ENCODE data around the gene LRRC4. TPM values are rescaled to one million over a fixed set of nuclear protein-coding genes. Genes with fewer than 3 reads are reported as not detected.
A peak's percentile ranks its signal among the peaks of the same experiment; 100 is the strongest.

Gene LRRC4
- total and polyA plus RNA-seq, 4 experiments from 2014 or later: not detected

DNA sequence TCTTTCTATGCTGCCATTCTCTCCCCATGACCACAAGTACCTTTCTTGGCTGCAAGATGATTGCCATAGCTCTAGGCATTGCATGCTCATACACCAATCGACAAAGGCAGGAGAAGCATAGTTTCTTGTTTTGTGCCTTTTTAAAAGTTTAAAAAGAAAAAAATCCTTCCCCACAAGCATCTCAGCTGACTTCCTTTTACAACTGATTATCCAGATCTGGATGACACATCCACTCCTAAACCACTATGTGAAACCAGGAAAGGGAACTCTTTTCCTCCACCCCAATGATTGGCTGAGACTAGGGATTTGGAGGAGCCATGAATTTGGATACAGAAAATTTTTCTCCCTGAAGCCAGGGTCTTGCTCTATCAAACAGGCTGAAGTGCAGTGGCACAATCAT is 14.5 kb upstream of the LRRC4 start:
- peaks cover 3 to 4% of the 10 kb centered on the region in 2 donors for H3K36me3 Mint-ChIP-seq
- H3K9me3 ChIP-seq (ENCODE audit: control insufficient read depth in 1 of 2, low read length in 2 of 2): no peaks in the 10 kb centered on the region
- DNase-seq: no peak
- no peaks in the 10 kb centered on the region for H3K27me3 Mint-ChIP-seq
- H3K4me3 ChIP-seq (ENCODE audit: low read length in 2 of 2): no peak overlapping the region
- no peak overlapping the region for H3K27ac ChIP-seq (ENCODE audit: low read depth, low read length)
- no peaks in the 10 kb centered on the region for H3K36me3 ChIP-seq (ENCODE audit: insufficient read depth, low read length)
- no peaks in the 10 kb centered on the region for H3K4me1 ChIP-seq (ENCODE audit: insufficient read depth, low read length)
- no peaks in the 10 kb centered on the region for H3K27me3 ChIP-seq (ENCODE audit: insufficient read depth, low read length)
- POLR2A ChIA-PET (ENCODE audit: partially characterized antibody): interaction anchor here (1.0 kb wide), 1 partner anchor 8 kb away, joined by 3 read pairs; no protein-coding TSS in a partner anchor
- peaks cover 9 to 36% (median 20%) of the 10 kb centered on the region in 4 donors for H3K4me1 Mint-ChIP-seq
- H3K9me3 Mint-ChIP-seq: no peaks in the 10 kb centered on the region
- CTCF ChIA-PET (ENCODE audit: partially characterized antibody): interaction anchor here (1.6 kb wide), 1 partner anchor 164 kb away, joined by 6 read pairs; no protein-coding TSS in a partner anchor
- H3K4me3 Mint-ChIP-seq: no peak overlapping the region
- intact Hi-C loops (cut with micrococcal nuclease): no loop called here
- peak overlapping the region in 2 of 7 donors; percentile 12 to 42 for H3K27ac Mint-ChIP-seq

- H3K27ac Mint-ChIP-seq: peak overlapping the region in 2 of 7 donors; percentile 55 to 69
- intact Hi-C loops (cut with micrococcal nuclease): no loop called here
- no peak for DNase-seq
- no peaks in the 10 kb centered on the region for H3K27me3 Mint-ChIP-seq
- peaks cover 7 to 31% (median 17%) of the 10 kb centered on the region in 4 donors for H3K4me1 Mint-ChIP-seq
- Histone ChIP-seq H3K9me3 (ENCODE audit: control insufficient read depth in 1 of 2, low read length in 2 of 2) (no peaks in the 10 kb centered on the region), H3K27me3 (ENCODE audit: insufficient read depth, low read length) (no peaks in the 10 kb centered on the region), H3K4me1 (ENCODE audit: insufficient read depth, low read length) (no peaks in the 10 kb centered on the region), H3K4me3 (ENCODE audit: low read length in 2 of 2) (no peak overlapping the region), H3K27ac (ENCODE audit: low read depth, low read length) (no peak overlapping the region), H3K36me3 (ENCODE audit: insufficient read depth, low read length) (no peaks in the 10 kb centered on the region)
- POLR2A ChIA-PET (ENCODE audit: partially characterized antibody): no interaction called here
- CTCF ChIA-PET (ENCODE audit: partially characterized antibody): interaction anchor here (1.6 kb wide), 1 partner anchor 164 kb away, joined by 6 read pairs; no protein-coding TSS in a partner anchor
- H3K9me3 Mint-ChIP-seq: no peaks in the 10 kb centered on the region
- peaks cover 3 to 4% of the 10 kb centered on the region in 2 donors for H3K36me3 Mint-ChIP-seq
- H3K4me3 Mint-ChIP-seq: no peak overlapping the region
Measured at GRCh38 chr7:128045158-128045557, 13.9 kb upstream of the LRRC4 start.

DNA sequence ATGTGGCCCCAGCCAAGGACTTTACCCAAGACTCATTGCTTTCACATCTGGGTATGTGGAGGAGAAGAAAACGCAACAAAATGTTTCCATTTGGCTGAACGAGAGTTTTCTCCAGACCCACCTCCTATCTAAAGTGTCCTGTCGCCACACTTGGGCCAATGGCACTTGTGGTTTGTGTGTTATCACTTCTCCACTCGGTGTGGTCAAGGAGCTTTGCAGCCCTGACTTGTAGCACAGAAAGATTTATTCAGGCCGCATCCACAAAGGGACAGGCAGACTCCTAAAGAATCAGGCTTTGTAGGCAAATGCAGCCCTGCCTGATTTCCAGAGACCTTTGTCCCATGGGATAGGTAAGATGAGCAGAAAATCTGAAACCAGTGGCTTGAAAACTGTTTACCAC is 12.8 kb upstream of the LRRC4 start:
- H3K27me3 Mint-ChIP-seq: no peaks in the 10 kb centered on the region
- Histone ChIP-seq H3K4me3 (ENCODE audit: low read length in 2 of 2) (no peak overlapping the region), H3K4me1 (ENCODE audit: insufficient read depth, low read length) (no peaks in the 10 kb centered on the region), H3K27ac (ENCODE audit: low read depth, low read length) (no peak overlapping the region), H3K36me3 (ENCODE audit: insufficient read depth, low read length) (no peaks in the 10 kb centered on the region), H3K27me3 (ENCODE audit: insufficient read depth, low read length) (no peaks in the 10 kb centered on the region), H3K9me3 (ENCODE audit: control insufficient read depth in 1 of 2, low read length in 2 of 2) (no peaks in the 10 kb centered on the region)
- intact Hi-C loops (cut with micrococcal nuclease): no loop called here
- CTCF ChIA-PET (ENCODE audit: partially characterized antibody): interaction anchor here (1.6 kb wide), 1 partner anchor 166 kb away, joined by 6 read pairs; no protein-coding TSS in a partner anchor
- H3K4me1 Mint-ChIP-seq: peaks cover 7 to 24% (median 9%) of the 10 kb centered on the region in 4 donors
- no peak overlapping the region for H3K4me3 Mint-ChIP-seq
- H3K9me3 Mint-ChIP-seq: no peaks in the 10 kb centered on the region
- POLR2A ChIA-PET (ENCODE audit: partially characterized antibody): interaction anchor here (1.3 kb wide), 1 partner anchor 9 kb away, joined by 3 read pairs; no protein-coding TSS in a partner anchor
- no peak overlapping the region for H3K27ac Mint-ChIP-seq
- H3K36me3 Mint-ChIP-seq: peaks cover 3 to 4% of the 10 kb centered on the region in 2 donors
- DNase-seq: no peak

DNA sequence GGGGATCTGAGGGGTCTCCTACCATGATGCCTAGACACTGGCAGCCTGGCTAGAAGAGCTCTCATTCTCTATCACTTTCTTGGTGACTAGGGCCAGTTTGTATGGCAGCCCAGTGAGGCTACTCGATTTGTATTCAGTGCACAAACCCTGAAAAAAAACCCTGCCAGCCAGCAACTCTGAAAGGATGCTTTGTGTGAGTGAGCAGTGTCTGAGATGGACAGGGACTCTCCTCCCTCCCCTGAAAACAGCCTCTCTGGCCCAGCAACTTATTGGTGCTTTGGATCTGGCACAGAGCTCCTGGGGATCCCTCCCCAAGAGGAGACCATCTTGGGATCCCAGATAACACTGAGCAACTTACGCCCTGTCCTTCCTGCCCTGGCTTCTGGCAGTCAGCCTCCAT is 10.8 kb upstream of the LRRC4 start:
- intact Hi-C loops (cut with micrococcal nuclease): no loop called here
- POLR2A ChIA-PET (ENCODE audit: partially characterized antibody): no interaction called here
- Mint-ChIP-seq H3K4me3 (no peak overlapping the region), H3K9me3 (no peaks in the 10 kb centered on the region), H3K27me3 (no peaks in the 10 kb centered on the region), H3K36me3 (peaks cover 3 to 4% of the 10 kb centered on the region in 2 donors), H3K27ac (peak overlapping the region in 1 of 7 donors; percentile 36), H3K4me1 (peaks cover 7 to 28% (median 10%) of the 10 kb centered on the region in 4 donors)
- Histone ChIP-seq H3K27me3 (ENCODE audit: insufficient read depth, low read length) (no peaks in the 10 kb centered on the region), H3K36me3 (ENCODE audit: insufficient read depth, low read length) (no peaks in the 10 kb centered on the region), H3K9me3 (ENCODE audit: control insufficient read depth in 1 of 2, low read length in 2 of 2) (no peaks in the 10 kb centered on the region), H3K4me3 (ENCODE audit: low read length in 2 of 2) (no peak overlapping the region), H3K4me1 (ENCODE audit: insufficient read depth, low read length) (no peaks in the 10 kb centered on the region), H3K27ac (ENCODE audit: low read depth, low read length) (no peak overlapping the region)
- DNase-seq: no peak
- CTCF ChIA-PET (ENCODE audit: partially characterized antibody): no interaction called here

DNA sequence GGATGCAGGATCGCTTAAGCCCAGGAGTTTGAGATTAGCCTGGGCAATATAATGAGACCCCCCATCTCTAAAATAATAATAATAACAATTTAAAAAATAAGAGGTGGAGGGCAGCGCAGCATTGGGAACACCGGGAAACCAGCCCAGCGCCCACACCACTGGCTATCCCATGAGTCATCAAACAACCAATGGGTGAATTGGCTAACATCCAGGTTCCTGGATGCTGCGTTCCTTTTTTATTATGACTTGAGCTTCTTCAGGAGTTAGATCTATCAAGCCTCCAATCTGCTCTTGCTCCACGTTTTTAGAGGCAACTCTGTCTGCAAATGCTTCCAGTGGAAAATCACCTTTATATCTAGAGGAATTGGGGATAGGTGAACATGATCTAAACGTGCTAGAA is 10.0 kb upstream of the LRRC4 start:
- Mint-ChIP-seq H3K4me3 (no peak overlapping the region), H3K36me3 (peaks cover 2 to 4% of the 10 kb centered on the region in 2 donors), H3K9me3 (no peaks in the 10 kb centered on the region), H3K27me3 (no peaks in the 10 kb centered on the region), H3K4me1 (peaks cover 7 to 28% (median 10%) of the 10 kb centered on the region in 4 donors), H3K27ac (no peak overlapping the region)
- POLR2A ChIA-PET (ENCODE audit: partially characterized antibody): no interaction called here
- no peak for DNase-seq
- intact Hi-C loops (cut with micrococcal nuclease): no loop called here
- H3K4me3 ChIP-seq (ENCODE audit: low read length in 2 of 2): no peak overlapping the region
- no peaks in the 10 kb centered on the region for H3K36me3 ChIP-seq (ENCODE audit: insufficient read depth, low read length)
- no peak overlapping the region for H3K27ac ChIP-seq (ENCODE audit: low read depth, low read length)
- CTCF ChIA-PET (ENCODE audit: partially characterized antibody): no interaction called here
- H3K4me1 ChIP-seq (ENCODE audit: insufficient read depth, low read length): no peaks in the 10 kb centered on the region
- H3K9me3 ChIP-seq (ENCODE audit: control insufficient read depth in 1 of 2, low read length in 2 of 2): no peaks in the 10 kb centered on the region
- H3K27me3 ChIP-seq (ENCODE audit: insufficient read depth, low read length): no peaks in the 10 kb centered on the region

DNA sequence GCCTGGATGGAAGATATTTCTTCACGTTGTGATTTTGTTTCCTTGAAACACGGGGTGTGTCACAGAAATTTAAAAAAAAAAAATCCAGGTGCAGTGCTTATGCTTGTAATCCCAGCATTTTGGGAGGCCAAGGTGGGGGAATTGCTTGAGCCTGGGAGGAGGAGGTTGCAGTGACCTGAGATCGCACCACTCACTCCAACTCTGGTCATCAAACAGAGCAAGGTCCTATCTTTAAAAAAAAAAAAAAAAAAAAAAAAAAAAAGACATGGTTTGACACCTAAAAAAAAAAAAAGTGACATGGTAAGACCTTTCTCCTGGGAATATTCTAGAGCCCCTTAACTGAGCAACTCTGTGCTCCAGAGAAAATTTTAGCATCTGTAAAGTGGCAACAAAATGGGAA is 9.0 kb upstream of the LRRC4 start:
- H3K36me3 Mint-ChIP-seq: peaks cover 2 to 4% of the 10 kb centered on the region in 2 donors
- H3K9me3 Mint-ChIP-seq: no peaks in the 10 kb centered on the region
- H3K9me3 ChIP-seq (ENCODE audit: control insufficient read depth in 1 of 2, low read length in 2 of 2): no peaks in the 10 kb centered on the region
- H3K27me3 ChIP-seq (ENCODE audit: insufficient read depth, low read length): no peaks in the 10 kb centered on the region
- H3K27ac ChIP-seq (ENCODE audit: low read depth, low read length): no peak overlapping the region
- H3K4me3 Mint-ChIP-seq: no peak overlapping the region
- intact Hi-C loops (cut with micrococcal nuclease): no loop called here
- H3K4me1 ChIP-seq (ENCODE audit: insufficient read depth, low read length): no peaks in the 10 kb centered on the region
- DNase-seq: no peak
- H3K4me1 Mint-ChIP-seq: peaks cover 7 to 21% (median 10%) of the 10 kb centered on the region in 4 donors
- CTCF ChIA-PET (ENCODE audit: partially characterized antibody): interaction anchor here (0.7 kb wide), 1 partner anchor 413 kb away, joined by 3 read pairs; no protein-coding TSS in a partner anchor
- H3K27ac Mint-ChIP-seq: no peak overlapping the region
- no peak overlapping the region for H3K4me3 ChIP-seq (ENCODE audit: low read length in 2 of 2)
- H3K27me3 Mint-ChIP-seq: no peaks in the 10 kb centered on the region
- POLR2A ChIA-PET (ENCODE audit: partially characterized antibody): interaction anchor here (0.7 kb wide), 1 partner anchor 9 kb away, joined by 5 read pairs; the partner anchor contains the start of gene LRRC4
- no peaks in the 10 kb centered on the region for H3K36me3 ChIP-seq (ENCODE audit: insufficient read depth, low read length)

DNA sequence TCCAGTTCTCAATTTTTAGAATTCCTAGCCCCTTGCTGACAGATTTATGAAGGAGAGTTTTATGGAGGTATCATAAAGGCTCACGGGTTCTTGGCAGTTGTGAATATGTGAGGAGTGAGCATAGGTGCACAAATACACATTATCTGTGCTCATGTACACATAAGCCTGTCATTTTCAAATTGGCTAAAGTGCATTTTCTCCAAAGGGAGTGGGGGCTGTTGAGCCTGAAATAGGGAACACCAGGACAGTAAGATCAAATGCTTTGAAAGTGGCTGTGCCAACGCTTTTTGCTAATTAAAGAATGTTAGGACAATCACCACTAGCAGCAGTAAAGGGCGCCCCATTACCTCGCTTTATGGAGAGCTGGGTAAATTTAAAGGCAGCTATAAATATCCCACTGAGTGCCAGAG is 8.3 kb upstream of the LRRC4 start:
- H3K9me3 ChIP-seq (ENCODE audit: control insufficient read depth in 1 of 2, low read length in 2 of 2): no peaks in the 10 kb centered on the region
- CTCF ChIA-PET (ENCODE audit: partially characterized antibody): interaction anchor here (0.7 kb wide), 1 partner anchor 414 kb away, joined by 3 read pairs; no protein-coding TSS in a partner anchor
- H3K4me3 ChIP-seq (ENCODE audit: low read length in 2 of 2): no peak overlapping the region
- Mint-ChIP-seq H3K4me3 (no peak overlapping the region), H3K27ac (no peak overlapping the region), H3K9me3 (no peaks in the 10 kb centered on the region), H3K27me3 (no peaks in the 10 kb centered on the region), H3K36me3 (peaks cover 2 to 4% of the 10 kb centered on the region in 2 donors), H3K4me1 (peaks cover 6 to 17% (median 9%) of the 10 kb centered on the region in 4 donors)
- intact Hi-C loops (cut with micrococcal nuclease): no loop called here
- POLR2A ChIA-PET (ENCODE audit: partially characterized antibody): interaction anchor here (0.8 kb wide), 1 partner anchor 7 kb away, joined by 3 read pairs; no protein-coding TSS in a partner anchor
- no peaks in the 10 kb centered on the region for H3K27me3 ChIP-seq (ENCODE audit: insufficient read depth, low read length)
- H3K4me1 ChIP-seq (ENCODE audit: insufficient read depth, low read length): no peaks in the 10 kb centered on the region
- peaks cover 3% of the 10 kb centered on the region for H3K36me3 ChIP-seq (ENCODE audit: insufficient read depth, low read length)
- no peak for DNase-seq
- no peak overlapping the region for H3K27ac ChIP-seq (ENCODE audit: low read depth, low read length)
